H9 (cell line): ENCODE data around the gene AATF. TPM values are rescaled to one million over a fixed set of nuclear protein-coding genes. Genes with fewer than 3 reads are reported as not detected.

Experiments
- DNase-seq: peaks from one replicate; pipeline ENCODE4 v3.0.0-alpha.2; 2017
- H2AFZ ChIP-seq: one replicate; pipeline ENCODE4 v1.6.1; 2013; ENCODE audit warnings: mild to moderate bottlenecking, low read length, control low read depth, moderate library complexity
- H2AK5ac ChIP-seq: 2 replicates; pipeline ENCODE4 v1.6.1; 2013; ENCODE audit warnings: low read length, control low read depth, mixed read lengths; ENCODE audit not compliant: insufficient read length
- H2BK120ac ChIP-seq: one replicate; pipeline ENCODE4 v1.6.1; 2013; ENCODE audit warnings: low read depth, mild to moderate bottlenecking, low read length, control low read depth, inconsistent platforms; ENCODE audit not compliant: poor library complexity, severe bottlenecking
- H2BK12ac ChIP-seq: 2 replicates; pipeline ENCODE4 v1.6.1; 2013; ENCODE audit warnings: low read length, control low read depth, mixed read lengths, low read depth; ENCODE audit not compliant: insufficient read length
- H2BK15ac ChIP-seq: 2 replicates; pipeline ENCODE4 v1.6.1; 2013; ENCODE audit warnings: low read depth, low read length, control low read depth
- H2BK20ac ChIP-seq: one replicate; pipeline ENCODE4 v1.6.1; 2013; ENCODE audit warnings: low read depth, mild to moderate bottlenecking, low read length, control low read depth, inconsistent platforms; ENCODE audit not compliant: poor library complexity, severe bottlenecking
- H2BK5ac ChIP-seq: 2 replicates; pipeline ENCODE4 v1.6.1; 2013; ENCODE audit warnings: low read length, control low read depth, mixed read lengths; ENCODE audit not compliant: insufficient read length
- H3K14ac ChIP-seq: 2 replicates; pipeline ENCODE4 v1.6.1; 2013; ENCODE audit warnings: low read length, control low read depth; ENCODE audit not compliant: insufficient read depth
- H3K18ac ChIP-seq: 2 replicates; pipeline ENCODE4 v1.6.1; 2013; ENCODE audit warnings: low read depth, mild to moderate bottlenecking, mixed read lengths, low read length, control low read depth; ENCODE audit not compliant: insufficient read length
- H3K23ac ChIP-seq: 2 replicates; pipeline ENCODE4 v1.6.1; 2013; ENCODE audit warnings: low read length, control low read depth, mixed read lengths, low read depth; ENCODE audit not compliant: insufficient read length
- H3K23me2 ChIP-seq: 2 replicates; pipeline ENCODE4 v1.6.1; 2013; ENCODE audit warnings: low read depth, mild to moderate bottlenecking, mixed read lengths, low read length, control low read depth; ENCODE audit not compliant: insufficient read length, poor library complexity, severe bottlenecking
- H3K27ac ChIP-seq: 2 replicates; pipeline ENCODE4 v1.5.1; 2013; ENCODE audit warnings: low read length, control low read depth, mixed read lengths, low read depth; ENCODE audit not compliant: insufficient read length
- H3K27me3 ChIP-seq: 2 replicates; pipeline ENCODE4 v1.6.1; 2013; ENCODE audit warnings: low read length, control low read depth, inconsistent platforms; ENCODE audit not compliant: insufficient read depth
- H3K4ac ChIP-seq: 2 replicates; pipeline ENCODE4 v1.6.1; 2013; ENCODE audit warnings: low read depth, mild to moderate bottlenecking, control low read depth, inconsistent platforms, low read length, moderate library complexity
- H3K4me1 ChIP-seq: 2 replicates; pipeline ENCODE4 v1.6.1; 2013; ENCODE audit warnings: low read length, control low read depth, inconsistent platforms; ENCODE audit not compliant: insufficient read depth
- H3K4me2 ChIP-seq: 2 replicates; pipeline ENCODE4 v1.6.1; 2013; ENCODE audit warnings: low read length, control low read depth, mixed read lengths; ENCODE audit not compliant: insufficient read length, insufficient read depth
- H3K56ac ChIP-seq: 2 replicates; pipeline ENCODE4 v1.6.1; 2013; ENCODE audit warnings: low read depth, mild to moderate bottlenecking, mixed read lengths, low read length, control low read depth; ENCODE audit not compliant: insufficient read length
- H3K79me1 ChIP-seq: 2 replicates; pipeline ENCODE4 v1.6.1; 2013; ENCODE audit warnings: low read depth, mild to moderate bottlenecking, moderate library complexity, low read length, control low read depth, inconsistent platforms; ENCODE audit not compliant: insufficient read depth, poor library complexity, severe bottlenecking
- H3K79me2 ChIP-seq: 2 replicates; pipeline ENCODE4 v1.6.1; 2013; ENCODE audit warnings: low read length, control low read depth, inconsistent platforms; ENCODE audit not compliant: insufficient read depth
- H3K9ac ChIP-seq: 2 replicates; pipeline ENCODE4 v1.6.1; 2013; ENCODE audit warnings: low read length, control low read depth, mixed read lengths; ENCODE audit not compliant: insufficient read length; ENCODE audit errors: extremely low read depth
- H3K9me3 ChIP-seq: one replicate; pipeline ENCODE4 v1.6.1; 2013; ENCODE audit warnings: low read depth, low read length, inconsistent platforms; ENCODE audit not compliant: control insufficient read depth
- H3T11ph ChIP-seq: one replicate; pipeline ENCODE4 v1.6.1; 2013; ENCODE audit warnings: mild to moderate bottlenecking, low read length, control low read depth, inconsistent platforms
- H4K20me1 ChIP-seq: one replicate; pipeline ENCODE4 v1.6.1; 2013; ENCODE audit not compliant: control insufficient read depth, insufficient read length, insufficient read depth
- H4K5ac ChIP-seq: 2 replicates; pipeline ENCODE4 v1.6.1; 2013; ENCODE audit warnings: low read depth, mild to moderate bottlenecking, mixed read lengths, low read length, control low read depth; ENCODE audit not compliant: insufficient read length
- H4K8ac ChIP-seq: replicated peaks from 2 replicates; pipeline ENCODE4 v1.6.1; 2013; ENCODE audit warnings: low read length, control low read depth, mixed read lengths, low read depth; ENCODE audit not compliant: insufficient read length
- H4K91ac ChIP-seq: 2 replicates; pipeline ENCODE4 v1.6.1; 2013; ENCODE audit warnings: low read depth, mild to moderate bottlenecking, moderate library complexity, mixed read lengths, low read length, control low read depth; ENCODE audit not compliant: insufficient read length
- H3K27ac Mint-ChIP-seq, 3 experiments: 2 replicates in 2 of 3; 3 replicates in 1 of 3; pipeline ENCODE4 v1.8.0; 2020 to 2021; ENCODE audit warnings: mixed read lengths in 3 of 3, mild to moderate bottlenecking in 1 of 3, moderate library complexity in 1 of 3
- H3K27me3 Mint-ChIP-seq: 2 replicates; pipeline ENCODE4 v1.8.0; 2021; ENCODE audit warnings: low read depth, mild to moderate bottlenecking, moderate library complexity, mixed read lengths
- H3K36me3 Mint-ChIP-seq, 3 experiments: 2 replicates in 2 of 3; 3 replicates in 1 of 3; pipeline ENCODE4 v1.8.0; 2020 to 2021; ENCODE audit warnings: low read depth in 3 of 3, mixed read lengths in 3 of 3; ENCODE audit not compliant: insufficient read depth in 1 of 3
- H3K4me1 Mint-ChIP-seq, 2 experiments: 2 replicates each; pipeline ENCODE4 v1.8.0; 2020; ENCODE audit warnings: mixed read lengths in 2 of 2
- H3K4me3 Mint-ChIP-seq, 2 experiments: 2 replicates in 1 of 2; 3 replicates in 1 of 2; pipeline ENCODE4 v1.8.0; 2020 to 2021; ENCODE audit warnings: mild to moderate bottlenecking in 2 of 2, mixed read lengths in 2 of 2, moderate library complexity in 1 of 2
- H3K9me3 Mint-ChIP-seq, 2 experiments: 2 replicates in 1 of 2; 3 replicates in 1 of 2; pipeline ENCODE4 v1.8.0; 2020; ENCODE audit warnings: mild to moderate bottlenecking in 2 of 2, mixed read lengths in 2 of 2, moderate library complexity in 1 of 2
- CTCF ChIP-seq: fragments of 200-600 bp; sonication (generic); conservative IDR thresholded peaks from 3 replicates; pipeline ENCODE4 v1.8.0; 2021; ENCODE audit warnings: antibody characterized with exemption, mild to moderate bottlenecking
- WGBS: extraction: QIAGEN DNeasy Blood & Tissue Kit; methylation state at CpG from one replicate; pipeline ENCODE4 v1.1.7; 2013; ENCODE audit warnings: missing lambda C conversion rate, low lambda C conversion rate, mixed read lengths; ENCODE audit not compliant: insufficient read length; ENCODE audit errors: extremely low coverage; 5-methylcytosine and 5-hydroxymethylcytosine counted together
- total RNA-seq: library from RNA; stranded (reverse); gene quantifications from 2 replicates; pipeline ENCODE4 v1.2.1, GENCODE V29; 2021

Gene AATF
- total RNA-seq, 1 experiment from 2014 or later: 69.6 TPM

GRCh38 chr17:36999471-36999870, 50.7 kb downstream of the AATF start:
- H3K9me3 Mint-ChIP-seq: peaks cover 9% of the 10 kb centered on the region in 2 experiments
- H3K27ac ChIP-seq: no peak overlapping the region
- H2AFZ ChIP-seq: no peak overlapping the region
- H3K4me1 ChIP-seq: no peaks in the 10 kb centered on the region
- H3K14ac ChIP-seq: no peak overlapping the region
- H3K27me3 Mint-ChIP-seq: no peaks in the 10 kb centered on the region
- H3K23me2 ChIP-seq: no peaks in the 10 kb centered on the region
- no peak overlapping the region for H2BK15ac ChIP-seq
- H4K91ac ChIP-seq: no peak overlapping the region
- H2BK120ac ChIP-seq: no peak overlapping the region
- no peak overlapping the region for H3K18ac ChIP-seq
- H3K79me1 ChIP-seq: no peaks in the 10 kb centered on the region
- H3K23ac ChIP-seq: no peak overlapping the region
- no peak overlapping the region for H3K9ac ChIP-seq
- no peak overlapping the region for H2AK5ac ChIP-seq
- peaks cover 57 to 75% (median 71%) of the 10 kb centered on the region in 3 experiments for H3K36me3 Mint-ChIP-seq
- H3K56ac ChIP-seq: no peak overlapping the region
- no peaks in the 10 kb centered on the region for H3K79me2 ChIP-seq
- H3T11ph ChIP-seq: no peak overlapping the region
- TF ChIP-seq CTCF: no peak
- H4K20me1 ChIP-seq: no peaks in the 10 kb centered on the region
- H3K27me3 ChIP-seq: no peaks in the 10 kb centered on the region
- no peak overlapping the region for H4K5ac ChIP-seq
- H4K8ac ChIP-seq: no peak overlapping the region
- no peak overlapping the region for H3K4me2 ChIP-seq
- no peak overlapping the region for H3K4me3 Mint-ChIP-seq
- H3K9me3 ChIP-seq: no peaks in the 10 kb centered on the region
- WGBS: no CpG with 5 or more reads among the region's 2 CpGs
- DNase-seq: no peak
- no peak overlapping the region for H2BK12ac ChIP-seq
- H3K4me1 Mint-ChIP-seq: no peaks in the 10 kb centered on the region
- no peak overlapping the region for H2BK20ac ChIP-seq
- H3K4ac ChIP-seq: no peak overlapping the region
- no peak overlapping the region; a peak in 1 of 7 replicates for H3K27ac Mint-ChIP-seq
- H2BK5ac ChIP-seq: no peak overlapping the region
